Measurements from ENCODE around the gene ITGB1.

Gene ITGB1

DNA sequence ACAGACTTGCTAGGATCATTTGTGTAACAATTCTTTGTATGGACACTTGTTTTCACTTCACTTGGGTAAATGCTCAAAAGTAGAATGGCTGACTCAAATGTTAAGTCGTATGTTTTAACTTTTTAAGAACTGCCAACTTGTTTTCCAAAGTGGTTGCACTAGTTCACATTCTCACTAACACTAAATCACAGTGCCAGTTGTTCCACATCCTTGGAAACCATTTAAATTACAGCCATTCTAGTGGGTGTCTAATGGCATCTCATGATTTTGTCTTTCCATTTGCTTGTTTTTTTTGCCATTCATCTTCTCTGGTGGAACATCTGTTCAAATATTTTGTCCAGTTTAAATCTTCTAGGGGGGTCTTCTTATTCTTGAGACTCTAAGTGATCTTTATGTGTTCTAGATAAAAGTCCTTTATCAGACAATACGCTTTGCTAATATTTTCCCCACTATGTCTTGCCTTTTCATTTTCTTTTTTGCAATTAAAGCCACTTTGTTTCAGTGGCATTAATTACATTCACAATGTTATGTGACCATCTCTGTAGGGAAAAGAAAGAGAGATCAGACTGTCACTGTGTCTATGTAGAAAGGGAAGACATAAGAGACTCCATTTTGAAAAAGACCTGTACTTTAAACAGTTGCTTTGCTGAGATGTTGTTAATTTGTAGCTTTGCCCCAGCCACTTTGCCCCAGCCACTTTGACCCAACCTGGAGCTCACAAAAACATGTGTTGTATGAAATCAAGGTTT lies 63.9 kb downstream of the ITGB1 start:
- no peaks in the 10 kb centered on the region; the same call in 1 of the 2 replicates for H3K36me3 ChIP-seq
- H3K4me1 ChIP-seq = no peaks in the 10 kb centered on the region
- H3K9me3 ChIP-seq = no peaks in the 10 kb centered on the region
- no peak overlapping the region for H3K4me3 ChIP-seq (ENCODE audit: low read depth, low read length)
- TF ChIP-seq CTCF (IDR thresholded peaks at IDR 0.05; ENCODE audit: low read depth, low read length) = no peak
- DNase-seq = no peak
- H3K27me3 ChIP-seq = no peaks in the 10 kb centered on the region

- no peaks in the 10 kb centered on the region for H3K9me3 ChIP-seq
- H3K4me3 ChIP-seq (ENCODE audit: low read depth, low read length) = no peak overlapping the region
- no peaks in the 10 kb centered on the region; the same call in 1 of the 2 replicates for H3K36me3 ChIP-seq
- DNase-seq = no peak
- peak; percentile 15; the same call in 1 of the 2 replicates for TF ChIP-seq CTCF (IDR thresholded peaks at IDR 0.05; ENCODE audit: low read depth, low read length)
- H3K4me1 ChIP-seq = no peaks in the 10 kb centered on the region
- no peaks in the 10 kb centered on the region for H3K27me3 ChIP-seq
Observed at GRCh38 chr10:32893434-32893833, 64.6 kb downstream of the ITGB1 start.

GRCh38 chr10:32891261-32891660 lies 66.8 kb downstream of the ITGB1 start:
- no peak for DNase-seq
- H3K36me3 ChIP-seq = no peaks in the 10 kb centered on the region
- H3K4me3 ChIP-seq (ENCODE audit: low read depth, low read length) = no peak overlapping the region
- no peaks in the 10 kb centered on the region for H3K27me3 ChIP-seq
- H3K4me1 ChIP-seq = no peaks in the 10 kb centered on the region
- no peak for TF ChIP-seq CTCF (IDR thresholded peaks at IDR 0.05; ENCODE audit: low read depth, low read length)
- no peaks in the 10 kb centered on the region for H3K9me3 ChIP-seq

DNA sequence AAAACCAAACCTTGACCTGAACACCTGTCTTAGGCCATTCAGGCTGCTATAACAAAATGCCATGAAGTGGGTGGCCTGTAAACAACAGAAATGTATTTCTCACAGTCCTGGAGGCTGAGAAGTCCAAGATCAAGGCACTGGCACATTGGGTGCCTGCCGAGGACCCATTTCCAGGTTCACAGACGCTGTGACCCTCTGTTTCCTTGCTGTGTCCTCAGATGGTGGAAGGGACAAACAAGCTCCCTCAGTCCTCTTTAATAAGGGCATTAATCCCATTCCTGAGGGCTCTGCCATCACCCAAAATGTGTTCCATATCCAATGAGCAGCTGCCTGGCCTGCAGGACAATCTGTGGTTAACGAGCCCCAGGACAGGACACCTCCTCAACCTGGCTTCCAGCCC lies 67.6 kb downstream of the ITGB1 start:
- H3K4me1 ChIP-seq = no peaks in the 10 kb centered on the region
- no peak for TF ChIP-seq CTCF (IDR thresholded peaks at IDR 0.05; ENCODE audit: low read depth, low read length)
- no peaks in the 10 kb centered on the region for H3K27me3 ChIP-seq

DNA sequence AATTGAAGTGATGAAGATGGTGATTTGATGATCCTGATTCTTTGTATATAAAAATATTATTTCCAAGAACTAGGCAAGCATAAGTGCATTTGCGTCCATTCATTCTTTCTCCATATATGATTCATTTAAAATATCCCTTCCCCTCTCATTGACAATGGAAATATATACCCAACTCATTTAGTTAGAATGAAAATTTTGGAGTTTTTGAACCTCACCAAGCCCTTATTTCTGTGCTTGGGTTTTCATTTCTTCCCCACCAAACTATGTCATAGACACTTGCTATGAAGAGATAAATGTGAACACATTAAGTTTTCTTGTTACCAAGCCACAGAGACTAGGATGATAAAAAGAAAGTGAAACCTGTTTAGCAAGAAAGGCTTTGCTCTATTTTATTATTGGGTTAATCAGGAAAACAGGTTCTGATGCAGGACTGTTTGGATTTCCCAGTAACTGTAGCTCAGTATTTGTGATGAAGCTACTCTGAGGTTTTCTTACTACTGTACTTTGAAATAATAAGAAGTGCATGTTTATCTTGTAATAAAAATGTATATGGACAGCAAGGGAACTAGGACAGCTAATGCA lies 68.3 kb downstream of the ITGB1 start:
- Histone ChIP-seq H3K4me1 (no peaks in the 10 kb centered on the region), H3K27me3 (no peaks in the 10 kb centered on the region), H3K36me3 (no peaks in the 10 kb centered on the region), H3K9me3 (no peaks in the 10 kb centered on the region), H3K4me3 (ENCODE audit: low read depth, low read length) (no peak overlapping the region)
- DNase-seq = no peak
- no peak for TF ChIP-seq CTCF (IDR thresholded peaks at IDR 0.05; ENCODE audit: low read depth, low read length)

More for the DNA sequence above, 67.6 kb downstream of the ITGB1 start:
- H3K9me3 ChIP-seq = no peaks in the 10 kb centered on the region
- no peak for DNase-seq
- no peak overlapping the region for H3K4me3 ChIP-seq (ENCODE audit: low read depth, low read length)
- H3K36me3 ChIP-seq = no peaks in the 10 kb centered on the region
